Measurements from ENCODE around the gene HIBADH.

Gene HIBADH

GRCh38 chr7:27478556-27478955, 184.1 kb downstream of the HIBADH start:
- DNase-seq = no peak

- no peak for DNase-seq
These were observed 184.6 kb downstream of the HIBADH start for GRCh38 chr7:27478084-27478483.

- DNase-seq = no peak
These were observed 186.2 kb downstream of the HIBADH start for GRCh38 chr7:27476493-27476892.
